ENCODE measurements around the gene NELFE. TPM values are rescaled to one million over a fixed set of nuclear protein-coding genes. Genes with fewer than 3 reads are reported as not detected.

Gene NELFE
- total and polyA plus RNA-seq, 4 donors: 42.2 to 71.5 (median 58.7) TPM

DNA sequence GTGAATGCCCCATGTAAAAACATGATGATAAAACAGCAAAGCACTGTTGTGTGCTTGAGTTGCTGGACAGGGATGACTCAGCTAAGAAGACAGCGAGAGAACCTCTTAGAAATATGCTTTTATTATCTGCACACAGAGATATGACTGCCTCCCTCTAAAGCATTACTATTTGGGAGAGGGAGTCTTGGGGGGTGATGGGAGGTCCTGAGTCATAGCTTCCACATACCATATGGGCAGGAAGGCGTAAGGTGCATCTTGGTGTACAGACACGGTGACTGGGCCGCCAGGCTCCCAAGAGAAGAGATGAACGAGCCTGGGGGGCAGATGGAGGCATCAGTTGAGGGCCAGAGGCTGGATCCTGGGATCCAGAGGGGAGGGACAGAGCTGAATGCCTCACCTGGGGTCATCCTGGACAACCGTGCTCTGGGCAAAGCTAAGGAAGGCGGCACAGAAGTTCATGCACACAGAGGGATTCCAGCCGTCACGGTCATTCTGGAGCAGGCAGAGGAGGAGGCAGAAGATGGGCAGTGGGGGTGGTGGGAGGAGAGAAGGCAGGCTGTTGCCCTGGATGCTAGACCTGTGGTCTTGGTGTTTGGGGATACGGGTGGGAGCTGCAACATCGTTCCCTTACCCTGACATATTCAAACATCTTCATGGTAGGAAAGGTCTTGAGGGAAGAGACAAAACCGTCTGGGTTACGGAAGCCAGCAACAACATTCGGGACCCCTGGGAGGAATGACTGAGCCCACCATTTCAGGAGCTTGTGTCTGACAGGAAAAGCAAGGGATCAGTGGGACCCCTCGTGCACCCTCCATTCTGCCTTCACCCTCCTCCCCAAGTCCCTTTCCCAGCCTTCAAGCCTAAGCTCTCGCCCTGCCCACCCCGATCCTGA is 11.2 kb upstream of the NELFE start:
- ATAC-seq (ENCODE audit: low FRiP score) (no peak), DNase-seq (peak; percentile 35 to 65)
- Histone ChIP-seq H3K36me3 (ENCODE audit: control insufficient read depth in 1 of 2, insufficient read depth in 2 of 2, low read length in 1 of 2) (peaks cover 0 to 15% of the 10 kb centered on the region in 2 donors), H3K27me3 (ENCODE audit: control insufficient read depth in 1 of 2, insufficient read depth in 2 of 2, low read length in 1 of 2) (no peaks in the 10 kb centered on the region), H3K27ac (ENCODE audit: low read depth in 1 of 2, low read length in 2 of 2) (peak overlapping the region in 1 of 2 donors; percentile 11), H3K4me1 (ENCODE audit: control insufficient read depth in 1 of 2, insufficient read depth in 2 of 2, low read length in 2 of 2) (no peaks in the 10 kb centered on the region), H3K4me3 (ENCODE audit: low read length in 2 of 2) (no peak overlapping the region), H3K9me3 (ENCODE audit: control insufficient read depth, low read length) (no peaks in the 10 kb centered on the region)
- WGBS, 2 donors: 59 to 67% methylated on average over 17 of the region's 17 CpGs
- intact Hi-C loops (cut with DNase I): loop anchor here in 1 of 2 donors (10.0 kb wide), 1 partner anchor 205 kb away; the partner anchor contains the start of genes AGPAT1 and RNF5

DNA sequence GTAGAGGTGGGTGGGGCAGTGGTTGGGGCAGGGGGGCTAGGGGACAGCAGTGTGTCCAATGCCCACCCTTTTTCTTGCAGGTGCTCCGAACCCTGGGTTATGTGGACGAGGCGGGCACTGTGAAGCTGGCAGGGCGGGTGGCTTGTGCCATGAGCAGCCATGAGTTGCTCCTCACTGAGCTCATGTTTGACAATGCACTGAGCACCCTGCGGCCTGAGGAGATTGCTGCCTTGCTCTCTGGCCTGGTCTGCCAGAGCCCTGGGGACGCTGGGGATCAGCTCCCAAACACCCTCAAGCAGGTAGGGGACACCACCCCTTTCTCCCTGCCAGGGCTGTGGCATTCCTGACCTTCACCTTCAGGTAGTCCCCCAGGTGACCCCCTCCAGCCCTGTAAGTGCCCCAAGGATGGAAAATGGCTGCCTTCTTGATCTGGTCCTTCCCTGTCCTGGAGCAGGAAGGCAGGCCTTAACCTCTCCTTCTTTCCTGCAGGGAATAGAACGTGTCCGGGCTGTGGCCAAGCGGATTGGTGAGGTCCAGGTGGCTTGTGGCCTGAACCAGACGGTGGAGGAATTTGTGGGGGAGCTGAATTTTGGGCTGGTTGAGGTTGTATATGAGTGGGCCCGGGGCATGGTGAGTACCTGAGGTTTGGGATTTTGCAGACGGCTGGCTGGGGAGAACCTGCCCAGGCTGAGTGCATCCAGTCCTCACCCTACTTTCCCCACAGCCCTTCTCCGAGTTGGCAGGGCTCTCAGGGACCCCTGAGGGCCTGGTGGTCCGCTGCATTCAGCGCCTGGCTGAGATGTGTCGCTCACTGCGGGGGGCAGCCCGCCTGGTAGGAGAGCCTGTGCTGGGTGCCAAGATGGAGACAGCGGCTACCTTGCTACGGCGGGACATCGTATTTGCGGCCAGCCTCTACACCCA is 10.3 kb upstream of the NELFE start:
- no peak overlapping the region for H3K27ac ChIP-seq (ENCODE audit: low read depth in 1 of 2, low read length in 2 of 2)
- WGBS, 2 donors: 78 to 84% methylated on average over 23 of the region's 23 CpGs

DNA sequence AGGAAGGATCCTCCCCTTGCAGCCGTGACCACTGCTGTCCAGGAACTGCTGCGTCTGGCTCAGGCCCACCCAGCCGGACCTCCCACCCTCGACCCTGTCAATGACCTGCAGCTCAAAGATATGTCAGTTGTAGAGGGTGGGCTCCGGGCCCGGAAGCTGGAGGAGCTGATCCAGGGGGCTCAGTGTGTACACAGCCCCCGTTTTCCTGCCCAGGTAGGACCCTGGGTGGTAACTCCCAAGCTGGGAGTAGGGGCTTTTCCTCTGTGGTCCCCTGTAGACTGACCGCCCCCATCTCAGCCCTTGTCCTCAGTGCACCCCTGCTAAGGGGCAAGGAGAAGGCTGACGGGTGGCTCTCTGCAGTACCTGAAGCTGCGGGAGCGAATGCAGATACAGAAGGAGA is 9.6 kb upstream of the NELFE start:
- peak; percentile 35 to 74 for DNase-seq
- WGBS, 2 donors: 77 to 78% methylated on average over 11 of the region's 11 CpGs

More for the DNA sequence above, 10.3 kb upstream of the NELFE start:
- ATAC-seq (ENCODE audit: low FRiP score) (no peak), DNase-seq (peak; percentile 44 to 59)
- Histone ChIP-seq H3K4me1 (ENCODE audit: control insufficient read depth in 1 of 2, insufficient read depth in 2 of 2, low read length in 2 of 2) (no peaks in the 10 kb centered on the region), H3K27me3 (ENCODE audit: control insufficient read depth in 1 of 2, insufficient read depth in 2 of 2, low read length in 1 of 2) (no peaks in the 10 kb centered on the region), H3K36me3 (ENCODE audit: control insufficient read depth in 1 of 2, insufficient read depth in 2 of 2, low read length in 1 of 2) (peaks cover 0 to 17% of the 10 kb centered on the region in 2 donors), H3K4me3 (ENCODE audit: low read length in 2 of 2) (no peak overlapping the region), H3K9me3 (ENCODE audit: control insufficient read depth, low read length) (no peaks in the 10 kb centered on the region)
- intact Hi-C loops (cut with DNase I): no loop called here

DNA sequence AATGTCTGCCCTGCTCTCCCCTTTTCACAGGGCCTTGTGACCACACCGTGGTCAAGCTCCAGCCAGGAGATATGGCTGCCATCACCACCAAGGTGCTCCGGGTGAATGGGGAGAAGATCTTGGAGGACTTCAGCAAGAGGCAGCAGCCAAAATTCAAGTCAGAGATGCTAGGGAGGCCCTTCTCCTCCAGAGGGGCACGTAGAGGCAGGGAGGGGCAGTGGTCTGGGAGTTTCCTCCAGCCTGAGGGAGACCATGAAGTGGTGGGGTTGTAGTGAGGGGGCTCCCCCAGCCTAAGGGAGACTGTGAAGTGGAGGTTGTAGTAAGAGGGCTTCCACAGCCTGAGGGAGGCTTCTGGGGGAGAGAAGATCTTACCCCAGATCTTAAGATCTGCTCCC is 9.2 kb upstream of the NELFE start:
- peaks cover 0 to 20% of the 10 kb centered on the region in 2 donors for H3K36me3 ChIP-seq (ENCODE audit: control insufficient read depth in 1 of 2, insufficient read depth in 2 of 2, low read length in 1 of 2)
- H3K27ac ChIP-seq (ENCODE audit: low read depth in 1 of 2, low read length in 2 of 2): no peak overlapping the region
- intact Hi-C loops (cut with DNase I): no loop called here
- DNase-seq (peak in 1 of 2 donors; percentile 24), ATAC-seq (ENCODE audit: low FRiP score) (no peak)
- H3K4me1 ChIP-seq (ENCODE audit: control insufficient read depth in 1 of 2, insufficient read depth in 2 of 2, low read length in 2 of 2): no peaks in the 10 kb centered on the region
- 69 to 73% methylated on average over 3 of the region's 3 CpGs for WGBS, 2 donors
- no peak overlapping the region for H3K4me3 ChIP-seq (ENCODE audit: low read length in 2 of 2)
- no peaks in the 10 kb centered on the region for H3K9me3 ChIP-seq (ENCODE audit: control insufficient read depth, low read length)
- no peaks in the 10 kb centered on the region for H3K27me3 ChIP-seq (ENCODE audit: control insufficient read depth in 1 of 2, insufficient read depth in 2 of 2, low read length in 1 of 2)

More for the DNA sequence above, 9.6 kb upstream of the NELFE start:
- Histone ChIP-seq H3K9me3 (ENCODE audit: control insufficient read depth, low read length) (no peaks in the 10 kb centered on the region), H3K36me3 (ENCODE audit: control insufficient read depth in 1 of 2, insufficient read depth in 2 of 2, low read length in 1 of 2) (peaks cover 0 to 20% of the 10 kb centered on the region in 2 donors), H3K27ac (ENCODE audit: low read depth in 1 of 2, low read length in 2 of 2) (no peak overlapping the region), H3K27me3 (ENCODE audit: control insufficient read depth in 1 of 2, insufficient read depth in 2 of 2, low read length in 1 of 2) (no peaks in the 10 kb centered on the region), H3K4me3 (ENCODE audit: low read length in 2 of 2) (no peak overlapping the region), H3K4me1 (ENCODE audit: control insufficient read depth in 1 of 2, insufficient read depth in 2 of 2, low read length in 2 of 2) (no peaks in the 10 kb centered on the region)
- intact Hi-C loops (cut with DNase I): no loop called here
- no peak for ATAC-seq (ENCODE audit: low FRiP score)

DNA sequence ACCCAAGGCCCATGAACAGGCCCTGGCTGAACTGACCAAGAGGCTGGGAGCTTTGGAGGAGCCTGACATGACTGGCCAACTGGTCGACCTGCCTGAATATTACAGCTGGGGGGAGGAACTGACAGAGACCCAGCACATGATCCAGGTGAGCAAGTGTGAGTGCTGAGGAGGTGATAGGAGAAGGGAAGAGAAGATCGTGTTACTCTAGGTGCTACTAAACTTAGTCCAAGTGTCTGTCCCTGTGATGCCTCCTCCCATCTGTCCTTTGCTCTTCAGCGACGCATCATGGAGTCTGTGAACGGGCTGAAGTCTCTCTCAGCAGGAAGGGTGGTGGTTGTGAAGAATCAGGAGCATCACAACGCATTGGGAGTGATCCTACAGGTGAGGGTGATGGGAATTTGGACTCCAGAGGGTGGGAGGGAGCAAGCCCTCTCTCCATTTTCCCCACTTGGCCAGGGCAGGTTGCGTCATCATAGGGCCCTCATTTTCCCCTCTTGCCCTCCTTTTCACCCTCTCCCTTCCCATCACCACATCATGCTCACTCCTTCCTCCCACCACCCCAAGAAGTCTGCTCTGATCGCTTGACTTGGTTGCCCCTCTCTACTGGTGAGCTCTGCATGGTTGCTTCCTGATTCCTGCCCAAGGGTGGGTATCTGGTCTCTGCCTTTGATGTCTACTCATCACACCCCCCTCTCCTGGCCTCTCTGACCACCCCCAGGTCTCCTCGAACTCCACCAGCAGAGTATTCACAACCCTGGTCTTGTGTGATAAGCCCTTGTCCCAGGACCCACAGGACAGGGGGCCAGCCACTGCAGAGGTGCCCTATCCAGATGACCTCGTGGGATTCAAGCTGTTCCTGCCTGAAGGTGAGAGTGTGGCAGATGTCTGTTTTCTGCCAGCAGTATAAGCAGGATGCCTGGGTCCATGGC is 8.5 kb upstream of the NELFE start:
- Histone ChIP-seq H3K36me3 (ENCODE audit: control insufficient read depth in 1 of 2, insufficient read depth in 2 of 2, low read length in 1 of 2) (peaks cover 0 to 20% of the 10 kb centered on the region in 2 donors), H3K4me3 (ENCODE audit: low read length in 2 of 2) (no peak overlapping the region)
- peak; percentile 29 to 32 for DNase-seq

DNA sequence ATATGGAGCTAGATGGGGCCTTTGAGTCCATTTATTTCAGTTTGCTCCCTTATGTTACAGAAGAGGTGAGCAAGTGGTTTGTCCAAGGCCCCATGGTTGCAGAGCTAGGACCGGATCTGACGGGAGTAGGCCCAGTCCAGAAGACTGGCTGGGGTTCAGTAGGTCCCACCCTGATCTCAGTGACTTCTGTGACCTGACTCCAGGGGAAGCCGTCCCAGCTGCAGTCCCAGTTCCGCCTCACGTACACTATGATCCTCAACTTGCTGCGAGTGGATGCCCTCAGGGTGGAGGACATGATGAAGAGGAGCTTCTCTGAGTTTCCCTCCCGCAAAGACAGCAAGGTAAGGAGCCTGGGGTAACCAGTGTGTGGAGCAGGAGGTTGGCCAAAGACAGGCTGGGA is 7.7 kb upstream of the NELFE start:
- H3K4me1 ChIP-seq (ENCODE audit: control insufficient read depth in 1 of 2, insufficient read depth in 2 of 2, low read length in 2 of 2): no peaks in the 10 kb centered on the region
- DNase-seq (peak; percentile 43), ATAC-seq (ENCODE audit: low FRiP score) (no peak)
- H3K27me3 ChIP-seq (ENCODE audit: control insufficient read depth in 1 of 2, insufficient read depth in 2 of 2, low read length in 1 of 2): no peaks in the 10 kb centered on the region
- 86 to 87% methylated on average over 7 of the region's 7 CpGs for WGBS, 2 donors
- H3K9me3 ChIP-seq (ENCODE audit: control insufficient read depth, low read length): no peaks in the 10 kb centered on the region
- H3K36me3 ChIP-seq (ENCODE audit: control insufficient read depth in 1 of 2, insufficient read depth in 2 of 2, low read length in 1 of 2): peaks cover 0 to 20% of the 10 kb centered on the region in 2 donors
- no peak overlapping the region for H3K4me3 ChIP-seq (ENCODE audit: low read length in 2 of 2)
- intact Hi-C loops (cut with DNase I): no loop called here
- H3K27ac ChIP-seq (ENCODE audit: low read depth in 1 of 2, low read length in 2 of 2): no peak overlapping the region

More for the DNA sequence above, 8.5 kb upstream of the NELFE start:
- 78 to 82% methylated on average over 10 of the region's 10 CpGs for WGBS, 2 donors
- no peaks in the 10 kb centered on the region for H3K9me3 ChIP-seq (ENCODE audit: control insufficient read depth, low read length)
- H3K27ac ChIP-seq (ENCODE audit: low read depth in 1 of 2, low read length in 2 of 2): no peak overlapping the region
- H3K27me3 ChIP-seq (ENCODE audit: control insufficient read depth in 1 of 2, insufficient read depth in 2 of 2, low read length in 1 of 2): no peaks in the 10 kb centered on the region
- intact Hi-C loops (cut with DNase I): no loop called here
- ATAC-seq (ENCODE audit: low FRiP score): no peak
- no peaks in the 10 kb centered on the region for H3K4me1 ChIP-seq (ENCODE audit: control insufficient read depth in 1 of 2, insufficient read depth in 2 of 2, low read length in 2 of 2)

DNA sequence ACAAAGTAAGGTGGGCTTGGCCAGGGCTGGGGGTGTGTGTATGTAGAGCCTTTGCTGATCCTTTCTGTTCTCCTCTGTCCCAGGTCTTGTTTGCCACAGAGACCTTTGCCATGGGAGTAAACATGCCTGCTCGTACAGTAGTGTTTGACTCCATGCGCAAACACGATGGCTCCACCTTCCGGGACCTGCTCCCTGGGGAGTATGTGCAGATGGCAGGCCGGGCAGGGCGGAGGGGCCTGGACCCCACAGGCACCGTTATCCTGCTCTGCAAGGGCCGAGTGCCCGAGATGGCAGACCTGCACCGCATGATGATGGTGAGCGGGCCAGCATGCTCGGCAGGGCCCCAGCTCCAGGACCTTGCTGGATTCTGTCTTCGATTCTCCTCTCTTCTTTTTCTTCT is 6.9 kb upstream of the NELFE start:
- no peak for ATAC-seq (ENCODE audit: low FRiP score)
- 81 to 85% methylated on average over 13 of the region's 13 CpGs for WGBS, 2 donors
- H3K4me3 ChIP-seq (ENCODE audit: low read length in 2 of 2): no peak overlapping the region
- peaks cover 0 to 22% of the 10 kb centered on the region in 2 donors for H3K36me3 ChIP-seq (ENCODE audit: control insufficient read depth in 1 of 2, insufficient read depth in 2 of 2, low read length in 1 of 2)
- H3K27ac ChIP-seq (ENCODE audit: low read depth in 1 of 2, low read length in 2 of 2): no peak overlapping the region
- no peaks in the 10 kb centered on the region for H3K27me3 ChIP-seq (ENCODE audit: control insufficient read depth in 1 of 2, insufficient read depth in 2 of 2, low read length in 1 of 2)
- no peaks in the 10 kb centered on the region for H3K9me3 ChIP-seq (ENCODE audit: control insufficient read depth, low read length)
- H3K4me1 ChIP-seq (ENCODE audit: control insufficient read depth in 1 of 2, insufficient read depth in 2 of 2, low read length in 2 of 2): no peaks in the 10 kb centered on the region
- intact Hi-C loops (cut with DNase I): no loop called here
- DNase-seq: peak; percentile 34 to 64

DNA sequence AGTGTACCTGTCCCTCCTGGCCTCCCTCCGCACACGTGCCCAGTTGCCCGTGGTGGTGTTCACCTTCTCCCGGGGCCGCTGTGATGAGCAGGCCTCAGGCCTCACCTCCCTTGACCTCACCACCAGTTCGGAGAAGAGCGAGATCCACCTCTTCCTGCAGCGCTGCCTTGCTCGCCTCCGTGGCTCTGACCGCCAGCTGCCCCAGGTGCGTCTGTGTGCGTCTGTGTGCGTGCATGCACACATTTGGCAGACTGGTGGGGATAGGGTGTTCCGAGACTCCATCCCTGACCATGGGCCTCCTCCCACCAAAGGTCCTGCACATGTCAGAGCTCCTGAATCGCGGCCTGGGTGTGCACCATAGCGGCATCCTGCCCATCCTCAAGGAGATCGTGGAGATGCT is 5.2 kb upstream of the NELFE start:
- Histone ChIP-seq H3K36me3 (ENCODE audit: control insufficient read depth in 1 of 2, insufficient read depth in 2 of 2, low read length in 1 of 2) (peaks cover 0 to 18% of the 10 kb centered on the region in 2 donors), H3K4me1 (ENCODE audit: control insufficient read depth in 1 of 2, insufficient read depth in 2 of 2, low read length in 2 of 2) (no peaks in the 10 kb centered on the region), H3K4me3 (ENCODE audit: low read length in 2 of 2) (no peak overlapping the region), H3K27me3 (ENCODE audit: control insufficient read depth in 1 of 2, insufficient read depth in 2 of 2, low read length in 1 of 2) (no peaks in the 10 kb centered on the region), H3K27ac (ENCODE audit: low read depth in 1 of 2, low read length in 2 of 2) (no peak overlapping the region), H3K9me3 (ENCODE audit: control insufficient read depth, low read length) (no peaks in the 10 kb centered on the region)
- ATAC-seq (ENCODE audit: low FRiP score): no peak
- intact Hi-C loops (cut with DNase I): no loop called here
- peak in 1 of 2 donors; percentile 35 for DNase-seq
- 94 to 95% methylated on average over 19 of the region's 19 CpGs for WGBS, 2 donors
